ENCODE results near the gene PEX14. TPM values are rescaled to one million over a fixed set of nuclear protein-coding genes. Genes with fewer than 3 reads are reported as not detected.

PEX14 gene
- total and polyA plus RNA-seq, 8 donors = 8.2 to 26.3 (median 12.6) TPM

DNA sequence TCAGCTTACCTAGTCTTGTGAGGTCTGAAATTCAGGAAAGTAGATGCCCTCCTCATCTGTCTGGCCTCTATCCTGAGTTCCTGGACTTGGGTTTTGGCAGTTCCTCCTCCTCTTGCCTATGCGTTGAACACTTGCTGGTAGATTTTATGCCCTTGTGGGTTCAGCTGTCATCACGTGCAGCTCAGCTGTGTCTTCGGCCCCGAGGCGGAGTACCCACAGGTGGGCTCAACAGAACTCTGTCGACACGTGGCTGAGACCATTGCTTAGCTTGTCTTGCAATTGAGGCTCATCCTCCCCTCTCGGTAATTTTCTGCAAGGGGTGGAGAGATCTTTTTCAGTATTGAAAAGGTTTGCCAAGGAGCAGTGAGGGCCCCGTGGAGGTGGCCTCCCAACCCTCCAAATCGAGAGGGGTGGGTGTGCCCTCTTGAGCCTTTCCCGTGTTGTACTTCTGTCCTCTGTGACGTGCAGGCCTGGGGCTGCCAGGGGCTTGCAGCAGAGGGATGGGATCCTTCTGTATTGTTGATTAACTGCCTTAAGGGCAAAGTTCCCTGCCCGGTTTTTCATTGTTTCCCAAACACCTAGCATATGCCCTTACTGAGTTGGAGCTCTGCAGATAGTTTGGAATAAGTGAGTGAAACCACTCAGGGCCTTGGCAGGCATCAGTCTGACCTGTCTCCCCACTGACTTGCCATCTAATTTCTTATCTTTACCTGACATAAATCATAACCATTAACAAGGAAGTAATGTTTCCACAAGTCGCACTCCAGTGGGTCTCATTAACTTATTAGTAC is 41.6 kb upstream of the PEX14 start:
- TF ChIP-seq, protein P1, sequence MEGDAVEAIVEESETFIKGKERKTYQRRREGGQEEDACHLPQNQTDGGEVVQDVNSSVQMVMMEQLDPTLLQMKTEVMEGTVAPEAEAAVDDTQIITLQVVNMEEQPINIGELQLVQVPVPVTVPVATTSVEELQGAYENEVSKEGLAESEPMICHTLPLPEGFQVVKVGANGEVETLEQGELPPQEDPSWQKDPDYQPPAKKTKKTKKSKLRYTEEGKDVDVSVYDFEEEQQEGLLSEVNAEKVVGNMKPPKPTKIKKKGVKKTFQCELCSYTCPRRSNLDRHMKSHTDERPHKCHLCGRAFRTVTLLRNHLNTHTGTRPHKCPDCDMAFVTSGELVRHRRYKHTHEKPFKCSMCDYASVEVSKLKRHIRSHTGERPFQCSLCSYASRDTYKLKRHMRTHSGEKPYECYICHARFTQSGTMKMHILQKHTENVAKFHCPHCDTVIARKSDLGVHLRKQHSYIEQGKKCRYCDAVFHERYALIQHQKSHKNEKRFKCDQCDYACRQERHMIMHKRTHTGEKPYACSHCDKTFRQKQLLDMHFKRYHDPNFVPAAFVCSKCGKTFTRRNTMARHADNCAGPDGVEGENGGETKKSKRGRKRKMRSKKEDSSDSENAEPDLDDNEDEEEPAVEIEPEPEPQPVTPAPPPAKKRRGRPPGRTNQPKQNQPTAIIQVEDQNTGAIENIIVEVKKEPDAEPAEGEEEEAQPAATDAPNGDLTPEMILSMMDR (IDR thresholded peaks at IDR 0.05) = no peak
- TF ChIP-seq POLR2A (IDR thresholded peaks at IDR 0.05) (no peak), POLR2AphosphoS5 (IDR thresholded peaks at IDR 0.05) (no peak), EP300 (IDR thresholded peaks at IDR 0.05) (no peak)
- Histone ChIP-seq H3K36me3 (peaks cover 0 to 5% (median 3%) of the 10 kb centered on the region in 4 donors), H3K4me1 (peaks cover 13 to 36% (median 28%) of the 10 kb centered on the region in 4 donors), H3K27ac (no peak overlapping the region), H3K4me3 (no peak overlapping the region), H3K9me3 (no peaks in the 10 kb centered on the region), H3K27me3 (no peaks in the 10 kb centered on the region)
- DNase-seq = peak in 1 of 2 donors; percentile 17
- intact Hi-C loops (cut with DNase I; ENCODE audit: low total_unique reads) = loop anchor here (10.0 kb wide), 1 partner anchor 62 kb away; no protein-coding TSS in a partner anchor
- WGBS, 5 donors = 63 to 74% (median 71%) methylated on average over 14 of the region's 14 CpGs

DNA sequence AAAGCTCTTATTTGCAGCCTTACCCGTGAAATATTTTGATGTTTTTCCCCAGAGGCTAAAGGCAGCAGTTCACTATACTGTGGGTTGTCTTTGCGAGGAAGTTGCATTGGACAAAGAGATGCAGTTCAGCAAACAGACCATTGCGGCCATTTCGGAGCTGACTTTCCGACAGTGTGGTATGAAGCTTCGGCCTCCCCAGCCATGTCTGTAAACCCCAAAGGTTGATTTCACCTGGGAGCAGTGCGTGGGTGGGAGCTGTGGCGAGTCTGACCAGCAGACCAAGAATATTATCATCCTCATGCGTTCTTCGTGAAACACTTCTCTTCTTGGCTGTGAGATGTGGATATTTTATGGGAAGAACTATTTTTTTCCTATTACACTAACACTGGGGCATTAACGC is 41.0 kb upstream of the PEX14 start:
- TF ChIP-seq, protein P1 (IDR thresholded peaks at IDR 0.05) = no peak
- no peak for TF ChIP-seq POLR2A (IDR thresholded peaks at IDR 0.05)
- no peak for TF ChIP-seq POLR2AphosphoS5 (IDR thresholded peaks at IDR 0.05)
- TF ChIP-seq EP300 (IDR thresholded peaks at IDR 0.05) = no peak
- Histone ChIP-seq H3K4me3 (no peak overlapping the region), H3K36me3 (peaks cover 0 to 5% (median 3%) of the 10 kb centered on the region in 4 donors), H3K4me1 (peaks cover 13 to 35% (median 28%) of the 10 kb centered on the region in 4 donors), H3K27ac (no peak overlapping the region), H3K9me3 (no peaks in the 10 kb centered on the region), H3K27me3 (no peaks in the 10 kb centered on the region)
- no peak for DNase-seq
- WGBS, 5 donors = 80 to 91% (median 89%) methylated on average over 11 of the region's 11 CpGs
- intact Hi-C loops (cut with DNase I; ENCODE audit: low total_unique reads) = loop anchor here (10.0 kb wide), 1 partner anchor 61 kb away; no protein-coding TSS in a partner anchor

DNA sequence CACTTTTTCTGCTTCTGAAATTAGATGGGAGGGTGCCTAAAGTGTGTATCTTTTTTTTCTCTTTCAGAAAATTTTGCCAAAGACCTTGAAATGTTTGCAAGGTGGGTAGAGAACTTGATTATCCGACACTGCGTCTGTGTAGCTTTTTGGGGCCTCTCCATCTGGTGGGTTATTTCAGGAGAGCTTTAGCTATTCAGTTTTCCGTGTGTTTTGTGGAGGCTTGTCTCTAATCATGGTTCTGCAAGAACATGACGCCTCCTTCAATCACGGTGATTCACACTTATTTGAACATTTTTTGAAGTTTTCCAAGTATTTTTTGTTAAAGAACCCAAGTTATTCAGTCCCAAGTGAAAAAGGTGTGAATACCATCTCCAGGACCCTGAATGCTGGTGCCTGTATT is 40.2 kb upstream of the PEX14 start:
- intact Hi-C loops (cut with DNase I; ENCODE audit: low total_unique reads) = loop anchor here (10.0 kb wide), 1 partner anchor 60 kb away; no protein-coding TSS in a partner anchor
- H3K27ac ChIP-seq = no peak overlapping the region

DNA sequence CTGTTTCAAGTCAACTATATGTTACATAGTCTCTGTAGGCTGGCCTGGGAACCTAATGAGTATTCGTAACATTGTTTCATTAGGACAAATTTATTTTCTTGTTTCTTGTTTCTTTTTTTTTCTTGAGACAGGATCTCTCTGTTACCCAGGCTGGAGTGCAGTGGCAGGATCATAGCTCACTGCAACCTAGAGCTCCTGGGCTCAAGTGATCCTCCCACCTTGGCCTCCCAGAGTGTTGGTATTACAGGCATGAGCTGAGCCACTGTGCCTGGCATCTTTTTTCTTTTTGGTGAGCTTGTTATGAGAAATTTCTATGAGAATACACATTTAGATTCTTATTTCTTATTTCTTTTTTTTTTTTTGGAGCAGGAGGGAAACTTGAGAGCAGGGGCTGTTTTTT is 37.7 kb upstream of the PEX14 start:
- Histone ChIP-seq H3K9me3 (no peaks in the 10 kb centered on the region), H3K27ac (no peak overlapping the region), H3K27me3 (no peaks in the 10 kb centered on the region), H3K4me3 (no peak overlapping the region), H3K4me1 (peaks cover 0 to 12% (median 6%) of the 10 kb centered on the region in 4 donors), H3K36me3 (peaks cover 4 to 24% (median 16%) of the 10 kb centered on the region in 4 donors)
- no peak for DNase-seq
- 92 to 100% (median 97%) methylated on average over 1 of the region's 1 CpG for WGBS, 5 donors
- TF ChIP-seq POLR2A (IDR thresholded peaks at IDR 0.05) (no peak), POLR2AphosphoS5 (IDR thresholded peaks at IDR 0.05) (no peak), EP300 (IDR thresholded peaks at IDR 0.05) (no peak)
- TF ChIP-seq, protein P1 (IDR thresholded peaks at IDR 0.05) = no peak
- intact Hi-C loops (cut with DNase I; ENCODE audit: low total_unique reads) = loop anchor here (10.0 kb wide), 1 partner anchor 58 kb away; no protein-coding TSS in a partner anchor

More for the DNA sequence above, 40.2 kb upstream of the PEX14 start:
- Histone ChIP-seq H3K9me3 (no peaks in the 10 kb centered on the region), H3K27me3 (no peaks in the 10 kb centered on the region), H3K4me3 (no peak overlapping the region), H3K36me3 (peaks cover 0 to 6% (median 4%) of the 10 kb centered on the region in 4 donors), H3K4me1 (peaks cover 12 to 33% (median 26%) of the 10 kb centered on the region in 4 donors)
- TF ChIP-seq POLR2A (IDR thresholded peaks at IDR 0.05) (no peak), EP300 (IDR thresholded peaks at IDR 0.05) (no peak), POLR2AphosphoS5 (IDR thresholded peaks at IDR 0.05) (no peak)
- TF ChIP-seq, protein P1 (IDR thresholded peaks at IDR 0.05) = no peak
- no peak for DNase-seq
- WGBS, 5 donors = 90 to 96% (median 92%) methylated on average over 5 of the region's 5 CpGs
